OCI-LY3 (cell line): Measurements from ENCODE around the gene CFAP74.

Experiments used
- EZH2phosphoT487 ChIP-seq: fragments of 200-600 bp; shearing (Covaris generic); IDR thresholded peaks from 2 replicates; pipeline ENCODE4 v1.6.1; 2018; ENCODE audit warnings: antibody characterized with exemption, mixed run types, low read depth
- TF ChIP-seq, protein P1 (sequence below): fragments of 200-600, 300-600 bp; sonication (generic); IDR thresholded peaks from 2 replicates; pipeline ENCODE4 v1.5.1; 2014; ENCODE audit warnings: antibody characterized with exemption, low read length, low read depth

DNA sequence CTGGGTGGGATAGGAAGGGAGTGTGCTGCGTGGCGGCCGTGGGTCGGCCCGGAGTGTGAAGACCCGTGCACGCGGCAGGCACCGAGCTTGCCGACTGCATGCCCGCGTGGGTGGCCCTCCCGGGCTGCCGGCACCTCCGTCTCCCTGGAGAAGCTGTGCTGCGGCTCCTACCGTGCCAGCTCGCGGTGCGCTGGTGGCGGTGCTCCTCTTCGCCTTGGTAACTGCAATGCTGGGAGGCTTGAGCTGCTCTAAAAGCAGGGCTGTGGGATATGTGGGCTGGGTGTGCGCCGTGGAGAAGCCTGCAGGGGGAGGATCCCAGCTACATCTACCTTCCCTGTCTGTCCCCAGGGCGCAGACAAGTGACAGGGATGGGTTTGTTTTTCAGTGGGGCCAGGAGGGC, 18.0 kb upstream of the CFAP74 start:
- TF ChIP-seq, protein P1, sequence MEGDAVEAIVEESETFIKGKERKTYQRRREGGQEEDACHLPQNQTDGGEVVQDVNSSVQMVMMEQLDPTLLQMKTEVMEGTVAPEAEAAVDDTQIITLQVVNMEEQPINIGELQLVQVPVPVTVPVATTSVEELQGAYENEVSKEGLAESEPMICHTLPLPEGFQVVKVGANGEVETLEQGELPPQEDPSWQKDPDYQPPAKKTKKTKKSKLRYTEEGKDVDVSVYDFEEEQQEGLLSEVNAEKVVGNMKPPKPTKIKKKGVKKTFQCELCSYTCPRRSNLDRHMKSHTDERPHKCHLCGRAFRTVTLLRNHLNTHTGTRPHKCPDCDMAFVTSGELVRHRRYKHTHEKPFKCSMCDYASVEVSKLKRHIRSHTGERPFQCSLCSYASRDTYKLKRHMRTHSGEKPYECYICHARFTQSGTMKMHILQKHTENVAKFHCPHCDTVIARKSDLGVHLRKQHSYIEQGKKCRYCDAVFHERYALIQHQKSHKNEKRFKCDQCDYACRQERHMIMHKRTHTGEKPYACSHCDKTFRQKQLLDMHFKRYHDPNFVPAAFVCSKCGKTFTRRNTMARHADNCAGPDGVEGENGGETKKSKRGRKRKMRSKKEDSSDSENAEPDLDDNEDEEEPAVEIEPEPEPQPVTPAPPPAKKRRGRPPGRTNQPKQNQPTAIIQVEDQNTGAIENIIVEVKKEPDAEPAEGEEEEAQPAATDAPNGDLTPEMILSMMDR = no peak
- TF ChIP-seq EZH2phosphoT487 = no peak
